HepG2 (cell line): Measurements from ENCODE around the gene FHIP2A. TPM values are rescaled to one million over a fixed set of nuclear protein-coding genes. Genes with fewer than 3 reads are reported as not detected.

Experiments
- BORCS8-MEF2B ChIP-seq: sonication (generic); formaldehyde crosslinking; IDR thresholded peaks from 2 replicates; pipeline ENCODE4 v1.8.0; 2022; ENCODE audit warnings: mild to moderate bottlenecking, missing genetic modification reagents
- MAFK ChIP-seq, 2 experiments: IDR thresholded peaks in 1 of 2; conservative IDR thresholded peaks in 1 of 2; 2 replicates each; pipeline ENCODE4 v1.6.1; 2011; ENCODE audit warnings: improper control_type of control experiment in 2 of 2, low read length in 2 of 2
- MYPOP ChIP-seq: sonication (generic); formaldehyde crosslinking; IDR thresholded peaks from 2 replicates; pipeline ENCODE4 v1.8.1; 2023; ENCODE audit warnings: mild to moderate bottlenecking, moderate library complexity, missing genetic modification reagents
- POLR2G ChIP-seq: fragments of 200-400 bp; formaldehyde crosslinking; IDR thresholded peaks from 2 replicates; pipeline ENCODE4 v1.6.1; 2018; ENCODE audit warnings: mild to moderate bottlenecking, low read depth, low read length, moderate library complexity
- REXO4 ChIP-seq: sonication (generic); formaldehyde crosslinking; IDR thresholded peaks from 2 replicates; pipeline ENCODE4 v1.8.0; 2022; ENCODE audit warnings: missing genetic modification reagents, mild to moderate bottlenecking, borderline replicate concordance
- ZNF234 ChIP-seq: sonication (generic); formaldehyde crosslinking; conservative IDR thresholded peaks from 2 replicates; pipeline ENCODE4 v1.5.1; 2020; ENCODE audit warnings: mild to moderate bottlenecking, missing genetic modification reagents
- ZNF354B ChIP-seq: sonication (generic); formaldehyde crosslinking; IDR thresholded peaks from 2 replicates; pipeline ENCODE4 v1.8.0; 2022; ENCODE audit warnings: mild to moderate bottlenecking, missing genetic modification reagents
- ZNF512B ChIP-seq: sonication (generic); formaldehyde crosslinking; IDR thresholded peaks from 2 replicates; pipeline ENCODE4 v1.5.1; 2020; ENCODE audit warnings: missing genetic modification reagents, mild to moderate bottlenecking, borderline replicate concordance
- ZNF629 ChIP-seq: sonication (generic); formaldehyde crosslinking; conservative IDR thresholded peaks from 2 replicates; pipeline ENCODE4 v1.5.0; 2020; ENCODE audit warnings: missing genetic modification reagents
- polyA plus RNA-seq, 8 experiments: library from polyadenylated mRNA; depleted of rRNA in 3 of 8; stranded (reverse) in 7 of 8; unstranded in 1 of 8; fragments of >200 nt; fragmentation: Illumina TruSeq in 4 of 8; extraction: Trizol in 4 of 8; gene quantifications; 2 replicates each; pipeline versions ENCODE4 v1.2.1 to v1.2.3, GENCODE V29; 2011 to 2016; ENCODE audit warnings: low read depth in 4 of 8, missing spikeins in 1 of 8, mixed read lengths in 1 of 8; ENCODE audit not compliant: insufficient read depth in 1 of 8
- total RNA-seq, 5 experiments: library from RNA; depleted of rRNA; stranded (reverse); fragments of >200 nt; fragmentation: Illumina TruSeq; extraction: Trizol; gene quantifications; 2 replicates each; pipeline ENCODE4 v1.2.3, GENCODE V29; 2016; ENCODE audit warnings: low read depth in 1 of 5
- TF ChIP-seq, protein P1 (sequence below): sonication (generic); formaldehyde crosslinking; IDR thresholded peaks from 2 replicates; pipeline ENCODE4 v1.5.1; 2020; ENCODE audit warnings: mild to moderate bottlenecking, missing genetic modification reagents, moderate library complexity
- TF ChIP-seq, protein P2 (sequence below): sonication (generic); formaldehyde crosslinking; IDR thresholded peaks from 2 replicates; pipeline ENCODE4 v1.8.1; 2023; ENCODE audit warnings: missing genetic modification reagents, inconsistent platforms, borderline replicate concordance

FHIP2A gene
- total and polyA plus RNA-seq, 2 of the 13 experiments (the other 11 are each of a cell fraction or from before 2014, with no cell fraction given), result 6.5 to 8.3 TPM

- TF ChIP-seq ZNF512B (no peak), ZNF354B (CRISPR knock-in tag) (no peak), ZNF234 (no peak), MAFK (conservative IDR thresholded peaks at IDR 0.05 in 1 of 2, IDR thresholded peaks at IDR 0.05 in 1 of 2; ENCODE audit: low read length in 2 of 2) (no peak), REXO4 (CRISPR knock-in tag) (no peak), ZNF629 (no peak), BORCS8-MEF2B (CRISPR knock-in tag) (no peak), MYPOP (CRISPR knock-in tag) (no peak), POLR2G (no peak)
- TF ChIP-seq, protein P1, sequence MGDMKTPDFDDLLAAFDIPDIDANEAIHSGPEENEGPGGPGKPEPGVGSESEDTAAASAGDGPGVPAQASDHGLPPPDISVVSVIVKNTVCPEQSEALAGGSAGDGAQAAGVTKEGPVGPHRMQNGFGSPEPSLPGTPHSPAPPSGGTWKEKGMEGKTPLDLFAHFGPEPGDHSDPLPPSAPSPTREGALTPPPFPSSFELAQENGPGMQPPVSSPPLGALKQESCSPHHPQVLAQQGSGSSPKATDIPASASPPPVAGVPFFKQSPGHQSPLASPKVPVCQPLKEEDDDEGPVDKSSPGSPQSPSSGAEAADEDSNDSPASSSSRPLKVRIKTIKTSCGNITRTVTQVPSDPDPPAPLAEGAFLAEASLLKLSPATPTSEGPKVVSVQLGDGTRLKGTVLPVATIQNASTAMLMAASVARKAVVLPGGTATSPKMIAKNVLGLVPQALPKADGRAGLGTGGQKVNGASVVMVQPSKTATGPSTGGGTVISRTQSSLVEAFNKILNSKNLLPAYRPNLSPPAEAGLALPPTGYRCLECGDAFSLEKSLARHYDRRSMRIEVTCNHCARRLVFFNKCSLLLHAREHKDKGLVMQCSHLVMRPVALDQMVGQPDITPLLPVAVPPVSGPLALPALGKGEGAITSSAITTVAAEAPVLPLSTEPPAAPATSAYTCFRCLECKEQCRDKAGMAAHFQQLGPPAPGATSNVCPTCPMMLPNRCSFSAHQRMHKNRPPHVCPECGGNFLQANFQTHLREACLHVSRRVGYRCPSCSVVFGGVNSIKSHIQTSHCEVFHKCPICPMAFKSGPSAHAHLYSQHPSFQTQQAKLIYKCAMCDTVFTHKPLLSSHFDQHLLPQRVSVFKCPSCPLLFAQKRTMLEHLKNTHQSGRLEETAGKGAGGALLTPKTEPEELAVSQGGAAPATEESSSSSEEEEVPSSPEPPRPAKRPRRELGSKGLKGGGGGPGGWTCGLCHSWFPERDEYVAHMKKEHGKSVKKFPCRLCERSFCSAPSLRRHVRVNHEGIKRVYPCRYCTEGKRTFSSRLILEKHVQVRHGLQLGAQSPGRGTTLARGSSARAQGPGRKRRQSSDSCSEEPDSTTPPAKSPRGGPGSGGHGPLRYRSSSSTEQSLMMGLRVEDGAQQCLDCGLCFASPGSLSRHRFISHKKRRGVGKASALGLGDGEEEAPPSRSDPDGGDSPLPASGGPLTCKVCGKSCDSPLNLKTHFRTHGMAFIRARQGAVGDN (CRISPR knock-in tag), result no peak
- TF ChIP-seq, protein P2, sequence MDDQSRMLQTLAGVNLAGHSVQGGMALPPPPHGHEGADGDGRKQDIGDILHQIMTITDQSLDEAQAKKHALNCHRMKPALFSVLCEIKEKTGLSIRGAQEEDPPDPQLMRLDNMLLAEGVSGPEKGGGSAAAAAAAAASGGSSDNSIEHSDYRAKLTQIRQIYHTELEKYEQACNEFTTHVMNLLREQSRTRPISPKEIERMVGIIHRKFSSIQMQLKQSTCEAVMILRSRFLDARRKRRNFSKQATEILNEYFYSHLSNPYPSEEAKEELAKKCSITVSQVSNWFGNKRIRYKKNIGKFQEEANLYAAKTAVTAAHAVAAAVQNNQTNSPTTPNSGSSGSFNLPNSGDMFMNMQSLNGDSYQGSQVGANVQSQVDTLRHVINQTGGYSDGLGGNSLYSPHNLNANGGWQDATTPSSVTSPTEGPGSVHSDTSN (CRISPR knock-in tag), result no peak
These were observed 36.5 kb downstream of the FHIP2A start (continued) for GRCh38 chr10:114857922-114858629.
